NCI-H1092 treated with DMSO at 0.1 percent for 48 hours (cell line): ENCODE results near the gene GLG1.
"Not testable (repeated sequence)": the region's sequence is repeated elsewhere in the genome, so short reads cannot be mapped to it uniquely, and the experiment has no call there.

ENCODE experiments used
- DNase-seq: peaks from one replicate; lab custom pipeline; 2025; lab: John Stamatoyannopoulos, UW

Gene GLG1

DNA sequence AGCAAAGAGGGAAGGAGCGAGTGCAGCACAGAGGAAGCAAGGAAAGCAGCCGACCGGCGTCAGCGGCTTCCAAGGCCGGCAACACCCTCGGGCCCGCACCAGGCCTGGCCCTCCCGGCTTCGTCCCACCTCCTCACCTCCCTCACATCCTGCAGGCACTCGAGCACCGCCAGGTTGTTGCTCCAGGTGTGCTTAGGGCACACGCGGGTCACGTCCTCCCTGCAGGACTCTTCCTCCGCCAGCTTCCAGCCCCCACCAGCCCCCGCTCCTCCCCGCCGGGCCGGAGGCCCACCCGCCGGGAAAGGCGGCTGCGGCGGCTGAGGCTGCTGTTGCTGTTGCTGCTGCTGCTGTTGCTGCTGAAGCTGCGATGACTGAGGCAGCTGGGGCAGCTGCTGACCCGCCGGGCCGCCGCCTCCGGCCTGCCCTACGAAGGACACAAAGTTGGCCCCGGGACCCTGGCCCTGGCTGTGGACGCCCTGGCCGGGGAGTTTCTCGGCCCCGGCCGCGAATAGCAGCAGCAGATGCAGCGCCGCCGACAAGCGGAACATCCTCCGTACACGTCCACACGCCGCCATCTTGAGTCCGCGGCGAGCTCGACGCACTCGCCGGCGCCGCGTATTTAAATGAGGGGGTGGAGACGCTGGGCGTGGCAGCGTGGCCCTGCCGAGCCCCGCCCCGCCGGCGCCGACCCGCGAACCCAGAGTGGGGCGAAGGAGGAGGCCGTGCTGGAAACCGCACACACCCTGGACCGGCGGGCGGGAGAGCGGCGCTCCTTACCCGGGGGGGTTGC, at the start of gene GLG1:
GLG1 (minus strand) TSS at position 594 of the 789 bp plus-strand sequence; CDS start at position 574, 20 bp downstream.
- DNase-seq, result peak; percentile 91

DNA sequence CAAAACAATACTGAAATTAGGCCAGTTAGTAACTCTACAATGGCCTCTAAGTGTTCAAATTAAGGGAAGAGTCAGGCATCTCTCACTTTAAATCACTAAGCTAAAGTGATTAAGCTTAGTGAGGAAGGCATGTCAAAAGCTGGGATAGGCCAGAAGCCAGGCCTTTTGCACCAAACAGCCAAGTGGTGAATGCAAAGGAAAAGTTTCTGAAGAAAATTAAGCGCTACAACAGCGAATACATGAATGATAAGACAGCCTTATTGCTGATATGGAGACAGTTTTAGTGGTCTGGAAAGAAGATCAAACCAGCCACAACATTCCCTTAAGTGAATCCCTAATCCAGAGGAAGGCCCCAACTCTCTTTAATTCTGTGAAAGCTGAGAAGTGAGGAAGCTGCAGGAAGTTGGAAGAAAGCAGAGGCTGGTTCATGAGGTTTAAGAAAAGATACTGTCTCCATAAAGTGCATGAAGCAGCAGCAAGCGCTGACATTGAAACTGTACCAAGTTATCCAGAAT, 47.7 kb upstream of the GLG1 start:
- no peak for DNase-seq

DNA sequence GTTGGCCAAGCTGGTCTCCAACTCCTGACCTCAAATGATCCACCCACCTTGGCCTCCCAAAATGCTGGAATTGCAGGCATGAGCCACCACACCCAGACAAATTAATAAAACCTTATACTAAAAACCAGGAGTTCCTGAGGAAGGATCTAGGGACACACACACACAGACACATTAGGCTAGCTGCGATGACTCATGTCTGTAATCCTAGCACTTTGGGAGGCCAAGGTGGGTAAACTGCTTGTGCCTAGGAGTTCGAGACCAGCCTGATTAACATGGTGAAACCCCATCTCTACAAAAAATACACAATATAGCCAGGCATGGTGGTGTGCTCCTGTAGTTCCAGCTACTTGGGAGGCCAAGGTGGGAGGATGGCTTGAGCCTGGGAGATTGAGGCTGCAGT, 46.0 kb upstream of the GLG1 start:
- not testable (repeated sequence) for DNase-seq

DNA sequence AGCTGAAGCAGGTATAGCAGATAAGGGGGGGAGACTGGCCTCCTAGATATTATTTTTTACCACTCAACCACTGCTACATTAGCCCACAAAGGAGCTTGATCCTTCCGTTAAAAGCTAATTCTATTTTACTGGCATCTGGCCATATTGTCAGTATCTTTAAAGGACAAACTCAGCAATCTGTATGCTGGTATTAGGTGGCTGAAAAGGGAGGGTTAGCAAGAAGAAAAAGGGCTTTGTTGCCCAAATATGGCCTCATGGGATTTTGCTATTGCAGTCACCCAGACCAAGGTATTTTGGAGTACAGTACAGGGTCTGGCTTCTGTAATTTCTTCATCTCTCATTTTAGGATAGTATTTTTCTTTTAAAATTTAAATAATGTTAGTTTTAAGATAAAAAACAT, 45.3 kb upstream of the GLG1 start:
- DNase-seq, result no peak

DNA sequence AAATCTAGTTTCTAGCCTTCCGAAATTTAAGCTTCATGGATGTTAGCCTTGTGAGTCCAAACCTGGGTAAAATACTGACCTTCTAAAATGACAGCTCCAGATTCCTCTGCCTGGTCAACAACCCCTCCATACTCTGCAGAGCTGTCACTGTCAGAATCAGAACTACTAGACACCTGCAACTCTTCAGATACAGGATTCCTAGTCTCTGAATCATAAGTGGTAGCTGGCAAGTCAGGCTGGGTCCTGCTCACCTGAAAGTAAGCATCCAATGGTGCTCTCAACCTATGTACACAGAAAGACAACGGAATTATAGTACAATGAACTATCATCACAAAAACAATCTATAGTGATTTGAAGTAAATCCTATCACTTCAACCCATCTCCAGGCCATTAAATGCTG, 44.9 kb upstream of the GLG1 start:
- DNase-seq, result no peak

DNA sequence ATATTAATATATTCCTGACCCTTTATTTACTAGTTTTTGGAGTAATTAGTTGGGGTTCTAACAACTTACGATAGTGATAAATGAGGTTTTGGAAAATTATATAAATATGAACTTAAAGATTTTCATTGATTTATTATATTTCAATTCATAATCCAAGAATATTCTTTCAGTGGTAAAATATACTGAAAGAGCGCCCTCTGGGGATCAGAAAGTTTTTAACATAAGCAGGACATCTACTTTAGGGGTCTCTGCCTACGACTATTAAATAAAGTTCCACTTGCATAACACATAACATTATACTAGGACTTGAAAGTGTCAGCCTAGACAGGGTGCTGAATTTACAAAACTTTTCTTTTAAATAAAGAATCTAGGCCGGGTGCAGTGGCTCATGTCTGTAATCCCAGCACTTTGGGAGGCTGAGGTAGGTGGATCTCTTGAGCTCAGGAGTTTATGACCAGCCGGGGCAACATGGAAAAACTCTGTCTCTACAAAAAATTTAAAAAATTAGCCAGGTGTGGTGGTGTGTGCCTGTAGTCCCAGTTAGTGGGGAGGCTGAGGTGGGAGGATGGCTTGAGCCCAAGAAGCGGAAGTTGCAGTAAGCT, 44.2 kb upstream of the GLG1 start:
- no peak for DNase-seq

DNA sequence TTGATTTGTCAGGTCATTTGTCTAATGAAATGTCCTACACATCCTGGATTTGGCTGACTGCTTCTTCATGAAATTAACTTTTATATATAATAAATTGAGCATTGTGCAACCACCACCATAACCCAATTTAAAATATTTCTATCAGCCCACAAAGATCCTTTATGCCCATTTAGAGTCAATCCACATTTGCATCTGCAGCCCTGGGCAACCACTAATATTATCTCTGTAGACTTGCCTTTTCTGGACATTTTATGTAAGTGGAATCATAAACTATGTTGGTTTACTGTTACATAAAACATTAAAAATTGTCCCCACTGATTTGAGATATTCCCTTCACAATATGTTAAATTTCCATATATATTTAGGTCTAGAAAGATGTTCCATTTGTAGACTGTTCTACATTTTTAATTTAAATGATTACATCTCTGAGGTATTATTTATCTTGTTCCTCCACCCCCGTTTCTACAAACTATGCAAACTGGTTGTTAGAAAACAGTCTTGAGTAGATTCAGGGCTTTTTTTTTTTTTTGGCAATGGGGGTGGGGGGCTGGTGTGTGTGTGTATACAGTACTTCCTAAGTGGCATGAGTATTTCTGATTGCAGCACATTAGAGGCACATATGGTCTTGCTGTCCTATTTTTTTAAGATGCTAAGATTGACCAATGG, 43.1 kb upstream of the GLG1 start:
- DNase-seq, result no peak

DNA sequence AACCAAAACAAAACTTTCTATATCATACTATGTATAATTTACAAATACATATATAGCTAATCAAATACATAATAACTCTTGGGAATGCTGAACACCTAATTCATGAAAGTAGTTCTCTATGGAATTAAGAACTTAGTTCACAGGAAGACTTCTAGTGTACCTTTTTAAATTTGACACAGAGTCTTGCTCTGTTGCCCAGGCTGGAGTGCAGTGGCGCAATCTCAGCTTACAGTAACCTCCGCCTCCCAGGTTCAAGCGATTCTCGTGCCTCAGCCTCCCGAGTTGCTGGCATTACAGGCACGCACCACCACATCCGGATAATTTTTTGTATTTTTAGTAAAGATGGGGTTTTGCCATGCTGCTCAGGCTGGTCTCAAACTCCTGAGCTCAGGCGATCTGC, 35.1 kb upstream of the GLG1 start:
- no peak for DNase-seq

DNA sequence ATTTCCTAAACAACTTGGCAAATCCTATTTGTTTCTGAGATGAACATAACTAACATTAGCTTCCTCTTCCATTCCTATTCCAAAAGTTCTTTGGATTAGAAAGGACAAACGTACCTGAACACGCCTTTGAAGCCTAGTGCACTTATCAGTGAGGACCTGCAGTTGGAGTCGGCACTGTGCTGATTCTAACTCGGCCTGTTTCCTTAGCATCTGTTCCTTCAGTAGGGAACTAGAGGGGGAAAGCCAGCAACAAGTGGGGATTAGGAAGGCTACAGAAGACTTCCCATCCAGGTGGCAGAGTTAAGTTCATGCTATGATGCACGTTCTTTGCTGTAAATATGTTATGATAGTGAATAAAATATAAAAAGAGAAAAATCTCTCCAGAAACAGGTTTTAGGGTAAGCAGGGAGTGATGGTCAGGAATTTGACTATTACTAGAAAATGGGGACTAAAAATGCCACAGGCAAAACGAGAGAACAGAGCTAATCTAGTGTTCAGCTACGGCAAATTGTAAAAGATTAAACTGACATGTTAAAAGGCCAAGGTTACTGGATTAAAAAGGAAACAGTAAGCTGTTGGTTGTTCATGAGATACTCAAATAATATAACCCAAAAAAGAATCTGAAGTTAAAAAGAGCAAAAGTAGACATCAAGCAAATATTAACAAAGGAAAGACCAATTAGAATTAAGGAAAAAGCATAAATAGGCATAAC, 31.0 kb upstream of the GLG1 start:
- DNase-seq, result no peak

DNA sequence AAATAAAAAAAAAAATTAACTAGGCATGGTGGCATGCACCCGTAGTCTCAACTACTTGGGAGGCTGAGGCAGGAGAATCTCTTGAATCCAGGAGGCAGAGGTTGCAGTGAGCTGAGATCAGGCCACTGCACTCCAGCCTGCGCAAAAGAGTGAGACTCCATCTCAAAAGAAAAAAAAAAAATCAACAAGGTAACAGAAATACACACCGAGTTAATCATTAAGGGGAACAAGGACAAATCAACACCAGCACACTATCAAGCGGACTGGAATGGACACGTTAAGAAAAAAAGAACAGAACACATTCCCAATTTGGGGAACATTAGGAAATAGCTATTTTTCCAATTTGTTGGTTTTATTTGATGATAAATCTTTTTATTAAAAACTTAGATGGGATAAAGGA, 28.4 kb upstream of the GLG1 start:
- no peak for DNase-seq

DNA sequence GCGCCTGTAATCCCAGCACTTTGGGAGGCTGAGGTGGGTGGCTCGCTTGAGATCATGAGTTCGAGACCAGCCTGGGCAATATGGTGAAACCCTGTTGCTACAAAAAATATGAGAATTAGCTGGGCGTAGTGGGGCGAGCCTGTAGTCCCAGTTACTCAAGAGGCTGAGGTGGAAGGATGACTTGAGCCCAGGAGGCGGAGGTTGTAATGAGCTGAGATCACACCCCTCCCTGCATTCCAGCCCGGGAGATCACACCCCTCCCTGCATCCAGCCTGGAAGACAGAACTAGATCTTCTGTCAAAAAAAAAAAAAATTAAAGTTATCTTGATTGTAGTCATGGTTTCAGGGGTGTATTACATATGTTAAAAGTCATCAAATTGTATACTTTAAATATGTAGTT, 26.8 kb upstream of the GLG1 start:
- DNase-seq, result no peak

DNA sequence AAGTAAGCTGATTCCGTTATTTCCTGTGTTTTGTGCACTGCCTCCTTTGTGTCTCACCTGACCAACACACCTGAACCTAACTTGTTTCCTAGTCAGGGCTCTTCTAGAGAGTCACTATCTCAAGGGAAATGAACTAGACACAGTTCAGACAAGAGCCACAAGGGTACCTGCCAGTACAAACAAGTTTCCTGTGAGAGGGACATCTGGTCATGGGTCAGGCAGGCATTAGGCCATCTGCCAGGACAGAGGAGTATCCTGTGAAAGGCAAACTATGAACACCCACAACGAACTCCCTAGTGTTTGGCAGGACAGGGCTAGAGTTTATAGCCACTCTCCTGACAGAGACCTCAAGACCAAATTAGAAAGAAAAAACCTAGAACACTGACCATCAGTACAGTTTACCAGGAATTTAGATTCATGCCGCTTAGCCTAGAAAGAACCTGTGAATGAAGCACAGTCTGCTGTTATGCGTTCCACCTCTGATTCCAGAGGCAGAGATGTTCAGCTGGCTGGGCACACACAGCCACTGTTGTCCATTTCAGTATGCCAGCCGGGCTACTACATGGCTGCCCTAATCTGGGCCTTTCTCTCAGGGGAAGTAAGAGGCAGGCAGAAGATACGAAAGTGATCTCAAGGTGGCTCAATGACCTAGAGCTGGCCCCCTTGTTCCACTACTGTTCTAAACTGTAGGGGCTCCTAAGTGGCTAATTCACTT, 20.7 kb upstream of the GLG1 start:
- DNase-seq, result no peak

DNA sequence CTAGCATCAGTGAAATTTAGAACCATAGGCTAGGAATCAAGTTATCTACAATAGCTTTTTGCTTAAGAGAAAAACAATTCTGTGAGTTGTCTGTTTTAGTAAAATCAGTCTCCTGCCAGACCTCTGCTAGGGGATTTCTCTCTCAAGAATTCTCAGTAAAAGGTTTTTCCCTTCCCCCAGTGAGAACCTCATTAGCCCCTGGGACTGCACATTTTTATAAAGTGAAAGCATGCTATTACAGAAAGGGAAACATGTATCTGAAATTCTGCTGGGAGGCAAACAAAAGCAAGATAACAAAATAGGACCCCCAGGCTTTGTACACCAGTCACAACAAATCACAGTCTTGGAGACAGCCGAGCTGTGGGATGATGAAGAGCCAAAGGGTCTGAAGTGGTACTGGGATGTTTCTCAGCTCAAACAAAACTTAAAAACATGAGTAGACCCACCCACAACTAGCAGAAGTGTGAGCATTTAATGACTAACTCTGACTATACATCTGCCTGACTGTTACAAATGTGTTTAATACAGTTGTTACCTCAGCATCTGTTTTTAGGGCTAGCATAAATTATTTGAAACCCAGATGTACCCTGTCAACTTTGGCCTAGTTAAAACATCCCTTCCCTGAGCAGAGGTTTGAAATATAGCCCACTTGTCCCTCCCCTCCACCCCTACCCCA, 20.0 kb upstream of the GLG1 start:
- no peak for DNase-seq

DNA sequence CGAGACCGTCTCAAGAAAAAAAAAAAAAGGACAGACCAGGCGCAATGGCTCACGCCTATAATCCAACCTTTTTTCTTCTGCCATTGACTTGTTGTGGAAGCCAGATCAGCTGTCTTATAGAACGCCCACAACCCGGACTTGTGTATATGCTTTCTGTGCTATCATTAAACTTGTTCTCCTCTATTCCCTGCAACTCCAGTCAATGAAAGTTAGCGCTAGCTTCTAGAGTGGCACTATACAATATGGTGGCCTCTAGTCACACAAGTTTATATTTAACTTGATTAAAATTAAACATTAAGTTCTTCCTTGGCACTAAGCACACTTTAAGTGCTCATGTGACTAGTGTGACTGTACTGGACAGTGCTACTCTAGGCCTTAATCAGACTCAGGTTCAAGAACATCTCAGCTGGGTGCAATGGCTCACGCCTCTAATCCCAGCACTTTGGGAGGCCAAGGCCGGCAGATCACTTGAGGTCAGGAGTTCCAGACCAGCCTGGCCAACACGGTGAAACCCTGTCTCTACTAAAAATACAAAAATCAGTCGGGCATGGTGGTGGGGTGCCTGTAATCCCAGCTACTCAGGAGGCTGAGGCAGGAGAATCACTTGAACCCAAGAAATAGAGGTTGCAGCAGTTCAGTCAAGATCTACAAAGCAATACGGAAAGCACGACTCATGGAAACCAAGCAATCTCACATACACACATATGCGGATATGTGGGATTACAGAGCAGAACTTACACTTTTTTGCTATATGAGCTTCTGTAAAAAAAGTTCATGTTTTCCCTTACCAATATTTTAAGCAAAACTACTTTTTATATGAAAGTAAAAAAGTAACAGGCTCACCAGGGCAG, 18.8 kb upstream of the GLG1 start:
- DNase-seq, result no peak

DNA sequence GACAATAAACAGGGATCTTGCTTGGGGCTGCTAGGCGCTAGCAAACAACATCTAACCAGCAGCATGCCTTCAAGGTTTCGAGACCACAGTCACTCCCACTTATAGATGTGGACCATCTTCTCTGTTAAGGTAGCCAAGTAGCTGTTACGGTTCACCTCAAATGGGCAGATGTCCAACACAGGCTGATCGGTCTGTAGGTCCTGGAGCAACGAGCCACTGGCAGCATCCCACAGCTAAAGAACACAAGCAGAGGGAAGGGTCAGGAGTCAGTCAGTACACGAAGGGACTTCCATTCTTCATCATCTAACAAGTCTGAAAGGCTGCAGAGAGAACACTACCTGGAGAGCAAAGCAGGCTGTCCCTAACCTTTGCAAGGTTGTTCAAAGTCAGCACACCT, 16.9 kb upstream of the GLG1 start:
- DNase-seq, result no peak

DNA sequence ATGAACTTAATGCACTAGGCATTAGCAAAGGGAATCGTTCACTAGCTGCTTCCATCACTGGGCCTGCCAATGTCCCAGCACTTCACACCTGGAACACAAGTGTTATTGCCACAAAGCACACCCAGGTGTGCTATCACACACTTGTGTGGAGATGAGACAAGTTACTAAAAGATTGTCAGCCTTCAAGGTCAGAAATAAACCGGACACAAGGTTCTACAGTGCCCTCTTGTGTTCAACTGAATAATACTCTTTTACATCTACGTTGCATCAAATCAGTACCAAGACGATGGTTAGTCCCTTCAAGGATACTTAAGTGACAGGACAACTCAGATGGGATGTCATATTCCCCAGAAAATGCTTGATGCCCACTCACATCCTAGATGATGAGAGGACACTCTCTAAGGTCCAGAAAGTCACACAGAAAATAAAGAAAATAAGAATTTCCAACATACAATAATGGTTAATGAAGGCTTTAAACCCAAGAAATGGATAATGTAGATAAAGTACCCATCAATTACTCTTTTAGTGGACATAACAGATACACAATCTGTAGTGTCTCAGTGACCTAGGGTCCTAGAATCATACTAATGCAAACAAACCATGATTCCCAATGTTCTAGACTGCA, 16.4 kb upstream of the GLG1 start:
- DNase-seq, result peak; percentile 30

DNA sequence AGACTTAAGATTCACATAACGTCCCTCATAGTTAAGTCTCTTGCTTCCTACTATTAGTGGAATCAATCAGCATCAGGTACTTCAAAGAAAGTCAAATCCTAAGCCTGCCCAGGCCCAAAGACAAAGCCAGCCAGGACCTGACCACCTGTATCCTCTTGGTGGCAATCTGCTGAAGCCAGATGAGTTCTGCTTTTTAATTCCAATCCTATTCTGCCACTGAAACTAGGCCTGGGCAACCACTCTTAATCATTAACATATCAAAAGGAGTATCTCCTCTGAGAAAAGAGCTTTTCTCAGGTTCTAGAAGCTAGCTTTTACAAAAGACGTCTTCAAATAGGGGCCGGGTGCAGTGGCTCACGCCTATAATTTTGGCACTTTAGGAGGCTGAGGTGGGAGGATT, 15.1 kb upstream of the GLG1 start:
- no peak for DNase-seq

DNA sequence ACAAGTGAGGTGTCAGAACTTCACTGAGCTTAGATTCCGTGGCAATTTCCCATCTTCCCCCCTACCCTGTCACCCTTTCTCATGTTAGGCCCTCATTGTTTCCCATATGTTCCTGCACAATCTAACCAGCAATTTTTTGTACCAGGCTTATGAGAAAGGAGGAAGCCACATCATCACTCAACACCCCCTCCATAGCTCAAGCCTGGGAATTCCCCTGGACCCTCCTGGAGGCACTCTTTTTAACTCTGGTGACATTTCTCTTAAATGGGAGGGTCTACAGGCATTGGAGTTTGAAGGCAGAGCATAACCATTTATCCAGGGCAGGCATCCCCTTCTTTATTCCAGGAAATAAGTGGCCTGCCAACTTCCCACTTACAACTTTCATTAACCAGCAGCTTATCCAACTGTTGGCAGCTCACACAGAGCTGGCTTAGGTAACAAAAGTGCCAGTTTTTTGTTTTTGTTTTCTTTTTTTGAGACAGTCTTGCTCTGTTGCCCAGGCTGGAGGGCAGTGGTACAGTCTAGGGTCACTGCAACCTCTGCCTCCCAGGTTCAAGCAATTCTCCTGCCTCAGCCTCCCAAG, 10.4 kb upstream of the GLG1 start:
- DNase-seq, result no peak

DNA sequence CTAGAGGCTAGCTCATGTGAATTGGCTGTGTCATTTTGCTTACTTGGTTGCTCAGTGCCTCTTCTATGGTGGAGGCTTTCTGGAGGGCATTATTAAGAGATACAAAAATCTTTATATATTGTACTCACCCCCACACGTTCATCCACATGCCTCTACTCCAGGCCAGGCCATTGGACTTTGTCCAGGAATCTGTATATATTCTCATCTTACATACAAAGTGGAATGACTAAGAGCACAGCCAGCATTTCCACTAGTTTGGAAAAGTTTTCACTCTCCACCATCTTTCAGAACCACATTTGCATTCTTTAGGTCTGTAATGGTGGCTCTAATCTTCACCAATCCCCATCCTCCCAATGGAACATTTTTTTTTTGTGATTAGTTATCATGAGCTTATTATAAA, 4.8 kb upstream of the GLG1 start:
- no peak for DNase-seq
